Neural cell (in vitro differentiated cells): ENCODE data around the gene LNPEP.

Experiments
- CTCF ChIP-seq: fragments of 450-650 bp; IDR thresholded peaks from 2 replicates; pipeline ENCODE4 v1.5.1; 2014; ENCODE audit warnings: antibody characterized with exemption, mild to moderate bottlenecking, moderate library complexity; ENCODE audit not compliant: poor library complexity, severe bottlenecking
- EP300 ChIP-seq: fragments of 450-650 bp; conservative IDR thresholded peaks from 2 replicates; pipeline ENCODE4 v1.6.1; 2014; ENCODE audit warnings: antibody characterized with exemption, mild to moderate bottlenecking, moderate library complexity; ENCODE audit not compliant: poor library complexity, severe bottlenecking
- EZH2 ChIP-seq: fragments of 200-600, 300-800 bp; shearing (Covaris generic), sonication (generic); IDR thresholded peaks from 2 replicates; pipeline ENCODE4 v1.6.1; 2014; ENCODE audit warnings: antibody characterized with exemption, low read length, borderline replicate concordance, mild to moderate bottlenecking; ENCODE audit not compliant: insufficient read depth, poor library complexity, severe bottlenecking
- RAD21 ChIP-seq: fragments of 450-650 bp; conservative IDR thresholded peaks from 2 replicates; pipeline ENCODE4 v1.6.1; 2014; ENCODE audit warnings: antibody characterized with exemption, mild to moderate bottlenecking, moderate library complexity
- TAF1 ChIP-seq: IDR thresholded peaks from 2 replicates; pipeline ENCODE4 v1.6.1; 2012; ENCODE audit warnings: low read depth
- TF ChIP-seq, protein P1 (sequence below): IDR thresholded peaks from 2 replicates; pipeline ENCODE4 v1.6.1; 2012; ENCODE audit warnings: borderline replicate concordance

DNA sequence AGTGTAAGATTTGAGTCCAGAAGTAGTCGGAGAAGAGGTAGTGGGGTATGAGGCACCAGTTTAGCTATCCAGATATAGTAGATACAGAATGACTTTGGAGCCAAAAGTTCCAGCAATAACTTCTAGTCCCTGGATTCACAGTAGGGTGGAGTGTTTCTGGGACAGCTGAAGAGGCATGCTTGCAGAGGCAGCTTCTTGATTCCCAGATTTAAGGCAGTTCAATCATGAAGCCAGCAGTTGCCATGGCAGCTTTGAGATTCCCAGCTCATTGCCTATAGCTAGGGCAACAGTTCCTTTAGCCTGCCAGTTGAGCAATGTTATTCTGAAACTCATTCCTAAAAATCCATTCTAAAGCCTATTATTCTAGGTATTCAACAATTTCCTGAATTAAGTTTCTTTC, 127.4 kb downstream of the LNPEP start:
- TF ChIP-seq CTCF (no peak), TAF1 (no peak), EP300 (no peak), RAD21 (no peak), EZH2 (no peak)
- TF ChIP-seq, protein P1, sequence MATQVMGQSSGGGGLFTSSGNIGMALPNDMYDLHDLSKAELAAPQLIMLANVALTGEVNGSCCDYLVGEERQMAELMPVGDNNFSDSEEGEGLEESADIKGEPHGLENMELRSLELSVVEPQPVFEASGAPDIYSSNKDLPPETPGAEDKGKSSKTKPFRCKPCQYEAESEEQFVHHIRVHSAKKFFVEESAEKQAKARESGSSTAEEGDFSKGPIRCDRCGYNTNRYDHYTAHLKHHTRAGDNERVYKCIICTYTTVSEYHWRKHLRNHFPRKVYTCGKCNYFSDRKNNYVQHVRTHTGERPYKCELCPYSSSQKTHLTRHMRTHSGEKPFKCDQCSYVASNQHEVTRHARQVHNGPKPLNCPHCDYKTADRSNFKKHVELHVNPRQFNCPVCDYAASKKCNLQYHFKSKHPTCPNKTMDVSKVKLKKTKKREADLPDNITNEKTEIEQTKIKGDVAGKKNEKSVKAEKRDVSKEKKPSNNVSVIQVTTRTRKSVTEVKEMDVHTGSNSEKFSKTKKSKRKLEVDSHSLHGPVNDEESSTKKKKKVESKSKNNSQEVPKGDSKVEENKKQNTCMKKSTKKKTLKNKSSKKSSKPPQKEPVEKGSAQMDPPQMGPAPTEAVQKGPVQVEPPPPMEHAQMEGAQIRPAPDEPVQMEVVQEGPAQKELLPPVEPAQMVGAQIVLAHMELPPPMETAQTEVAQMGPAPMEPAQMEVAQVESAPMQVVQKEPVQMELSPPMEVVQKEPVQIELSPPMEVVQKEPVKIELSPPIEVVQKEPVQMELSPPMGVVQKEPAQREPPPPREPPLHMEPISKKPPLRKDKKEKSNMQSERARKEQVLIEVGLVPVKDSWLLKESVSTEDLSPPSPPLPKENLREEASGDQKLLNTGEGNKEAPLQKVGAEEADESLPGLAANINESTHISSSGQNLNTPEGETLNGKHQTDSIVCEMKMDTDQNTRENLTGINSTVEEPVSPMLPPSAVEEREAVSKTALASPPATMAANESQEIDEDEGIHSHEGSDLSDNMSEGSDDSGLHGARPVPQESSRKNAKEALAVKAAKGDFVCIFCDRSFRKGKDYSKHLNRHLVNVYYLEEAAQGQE, result no peak
